Activated naive CD4-positive, alpha-beta T cell treated with anti-CD3 and anti-CD28 coated beads, Interleukin-2, amount 10 ng/mL, durations not matched to agents 7 days and 5 days (primary cell): Measurements from ENCODE around the gene AGFG1.
"Not testable (repeated sequence)": the region's sequence is repeated elsewhere in the genome, so short reads cannot be mapped to it uniquely, and the experiment has no call there.

Experiments
- CTCF ChIA-PET: fragments of 350-600 bp; sonication (Branson Sonifier 250); formaldehyde crosslinking; loops from one replicate; lab custom pipeline; 2021; ENCODE audit warnings: antibody characterized with exemption; lab: Charles Lee
- DNase-seq: peaks from one replicate; pipeline ENCODE4 v3.0.0-alpha.2; 2020
- H3K27ac Mint-ChIP-seq: one replicate; pipeline ENCODE4 v1.8.0; 2021; ENCODE audit warnings: mild to moderate bottlenecking, moderate library complexity, mixed read lengths
- H3K27me3 Mint-ChIP-seq: one replicate; pipeline ENCODE4 v1.8.0; 2021; ENCODE audit warnings: mild to moderate bottlenecking, mixed read lengths
- H3K36me3 Mint-ChIP-seq: one replicate; pipeline ENCODE4 v1.8.0; 2021; ENCODE audit warnings: mixed read lengths
- H3K4me1 Mint-ChIP-seq: one replicate; pipeline ENCODE4 v1.8.0; 2021; ENCODE audit warnings: mixed read lengths
- H3K4me3 Mint-ChIP-seq: one replicate; pipeline ENCODE4 v1.8.0; 2021; ENCODE audit warnings: mild to moderate bottlenecking, moderate library complexity, mixed read lengths
- H3K9me3 Mint-ChIP-seq: one replicate; pipeline ENCODE4 v1.8.0; 2021; ENCODE audit warnings: mixed read lengths

The AGFG1 gene

DNA sequence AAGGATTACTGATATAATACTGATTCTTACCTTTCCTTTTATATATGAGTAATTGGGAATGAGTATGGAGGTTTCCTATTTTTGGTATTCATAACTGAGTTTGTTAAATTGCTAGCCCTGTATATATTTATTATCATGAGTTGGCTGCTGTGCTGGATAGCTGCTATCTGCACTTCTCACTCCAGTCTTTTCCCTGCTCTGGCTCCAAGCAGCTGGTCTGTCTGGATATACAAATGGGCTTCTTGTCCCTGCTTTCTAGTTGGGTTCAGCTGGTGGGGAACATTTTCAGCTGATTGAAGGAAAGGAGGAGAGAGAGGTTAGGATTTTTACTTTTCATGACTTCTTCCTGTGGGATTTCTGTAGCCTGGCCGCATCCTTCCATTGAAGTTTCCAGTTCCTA, 41.2 kb downstream of the AGFG1 start:
- Mint-ChIP-seq H3K4me3 (no peak overlapping the region), H3K27ac (no peak overlapping the region), H3K9me3 (no peaks in the 10 kb centered on the region), H3K36me3 (peaks cover 4% of the 10 kb centered on the region), H3K4me1 (peaks cover 14% of the 10 kb centered on the region), H3K27me3 (no peaks in the 10 kb centered on the region)
- CTCF ChIA-PET: interaction anchor here (1.2 kb wide), 1 partner anchor 17 kb away, joined by 3 read pairs; no protein-coding TSS in a partner anchor
- DNase-seq: no peak

GRCh38 chr2:227515742-227516141, 43.8 kb downstream of the AGFG1 start:
- H3K27ac Mint-ChIP-seq: no peak overlapping the region
- H3K4me1 Mint-ChIP-seq: peaks cover 3% of the 10 kb centered on the region
- no peak overlapping the region for H3K4me3 Mint-ChIP-seq
- no peaks in the 10 kb centered on the region for H3K9me3 Mint-ChIP-seq
- H3K27me3 Mint-ChIP-seq: no peaks in the 10 kb centered on the region
- peaks cover 11% of the 10 kb centered on the region for H3K36me3 Mint-ChIP-seq
- CTCF ChIA-PET: no interaction called here
- DNase-seq: no peak

GRCh38 chr2:227517724-227518123, 45.8 kb downstream of the AGFG1 start:
- no peak overlapping the region for H3K27ac Mint-ChIP-seq
- H3K9me3 Mint-ChIP-seq: no peaks in the 10 kb centered on the region
- CTCF ChIA-PET: interaction anchor here (0.7 kb wide), 1 partner anchor 52 kb away, joined by 3 read pairs; no protein-coding TSS in a partner anchor
- DNase-seq: no peak
- H3K4me1 Mint-ChIP-seq: peaks cover 3% of the 10 kb centered on the region
- no peaks in the 10 kb centered on the region for H3K27me3 Mint-ChIP-seq
- H3K36me3 Mint-ChIP-seq: peaks cover 22% of the 10 kb centered on the region
- no peak overlapping the region for H3K4me3 Mint-ChIP-seq

DNA sequence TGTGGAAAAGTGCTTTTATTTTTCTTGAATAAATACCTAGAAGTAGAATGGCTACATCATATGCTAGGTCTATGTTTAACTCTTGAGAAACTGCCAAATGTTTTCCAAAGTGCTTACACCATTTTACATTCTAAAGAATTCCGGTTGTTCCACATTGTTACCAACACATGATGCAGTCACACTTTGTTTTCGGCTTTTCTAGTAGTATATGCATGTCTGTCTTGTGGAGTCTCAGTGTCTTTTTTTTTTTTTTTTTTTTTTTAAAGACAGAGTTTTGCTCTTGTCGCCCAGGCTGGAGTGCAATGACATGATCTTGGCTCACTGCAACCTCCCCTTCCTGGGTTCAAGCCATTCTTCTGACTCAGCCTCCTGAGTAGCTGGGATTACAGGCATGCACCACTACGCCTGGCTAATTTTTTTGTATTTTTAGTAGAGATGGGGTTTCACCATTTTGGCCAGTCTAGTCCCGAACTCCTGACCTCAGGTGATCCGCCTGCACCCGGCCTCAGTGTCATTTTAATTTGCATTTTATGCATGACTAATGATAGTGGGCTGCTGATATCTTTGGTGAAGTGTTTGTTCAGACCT, 46.4 kb downstream of the AGFG1 start:
- H3K4me1 Mint-ChIP-seq, H3K4me3 Mint-ChIP-seq, H3K27me3 Mint-ChIP-seq, DNase-seq, H3K9me3 Mint-ChIP-seq, H3K27ac Mint-ChIP-seq: not testable (repeated sequence)
- CTCF ChIA-PET: interaction anchor here (0.7 kb wide), 1 partner anchor 51 kb away, joined by 3 read pairs; no protein-coding TSS in a partner anchor
- peaks cover 23% of the 10 kb centered on the region for H3K36me3 Mint-ChIP-seq

DNA sequence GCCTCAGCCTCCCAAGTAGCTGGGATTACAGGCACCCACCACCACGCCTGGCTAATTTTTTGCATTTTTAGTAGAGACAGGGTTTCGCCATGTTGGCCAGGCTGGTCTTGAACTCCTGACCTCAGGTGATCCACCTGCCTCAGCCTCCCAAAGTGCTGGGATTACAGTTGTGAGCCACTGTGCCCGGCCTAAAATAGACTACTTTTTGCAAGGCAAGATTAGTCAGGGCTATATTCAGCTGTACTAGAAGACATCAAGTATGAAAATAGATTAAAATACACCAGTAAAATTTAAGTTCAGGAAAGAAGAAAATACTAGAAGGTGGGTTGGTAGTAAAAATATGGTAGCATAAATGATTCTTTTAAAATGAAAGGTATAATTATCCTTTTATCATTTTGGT, 49.2 kb downstream of the AGFG1 start:
- H3K27ac Mint-ChIP-seq, H3K9me3 Mint-ChIP-seq, H3K27me3 Mint-ChIP-seq, DNase-seq, H3K4me3 Mint-ChIP-seq, H3K4me1 Mint-ChIP-seq: not testable (repeated sequence)
- CTCF ChIA-PET: interaction anchor here (0.7 to 0.8 kb wide), 2 partner anchors 25 to 32 kb away, joined by 3 read pairs; no protein-coding TSS in a partner anchor
- peaks cover 37% of the 10 kb centered on the region for H3K36me3 Mint-ChIP-seq

GRCh38 chr2:227524665-227525064, 52.7 kb downstream of the AGFG1 start:
- Mint-ChIP-seq H3K36me3 (peaks cover 55% of the 10 kb centered on the region), H3K4me1 (peaks cover 2% of the 10 kb centered on the region), H3K27me3 (no peaks in the 10 kb centered on the region), H3K9me3 (no peaks in the 10 kb centered on the region), H3K27ac (no peak overlapping the region), H3K4me3 (no peak overlapping the region)
- CTCF ChIA-PET: no interaction called here
- DNase-seq: no peak

GRCh38 chr2:227527351-227527750, 55.4 kb downstream of the AGFG1 start:
- Mint-ChIP-seq H3K9me3 (no peaks in the 10 kb centered on the region), H3K4me1 (no peaks in the 10 kb centered on the region), H3K4me3 (no peak overlapping the region), H3K27ac (no peak overlapping the region), H3K27me3 (no peaks in the 10 kb centered on the region), H3K36me3 (peaks cover 48% of the 10 kb centered on the region)
- CTCF ChIA-PET: no interaction called here
- DNase-seq: no peak

DNA sequence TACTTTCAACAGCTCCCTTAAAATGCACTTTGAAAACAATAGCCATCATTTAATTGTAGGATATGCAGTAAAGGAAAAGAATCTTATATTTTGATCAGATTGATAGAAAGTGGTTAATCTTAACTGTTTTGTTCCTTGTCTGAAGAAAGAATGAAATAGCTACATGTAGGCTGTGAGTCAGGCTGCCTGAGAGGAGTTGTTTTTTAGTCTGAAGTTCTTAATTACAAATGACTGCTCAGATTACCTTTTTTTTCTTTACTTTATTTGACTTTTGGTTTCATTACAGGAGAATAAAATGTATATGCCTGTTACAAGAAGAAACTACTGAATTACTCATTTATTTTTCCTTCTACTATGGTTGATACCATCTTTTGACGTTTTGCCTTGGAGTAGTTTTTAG, 56.8 kb downstream of the AGFG1 start:
- H3K4me1 Mint-ChIP-seq: no peaks in the 10 kb centered on the region
- H3K27me3 Mint-ChIP-seq: no peaks in the 10 kb centered on the region
- H3K9me3 Mint-ChIP-seq: no peaks in the 10 kb centered on the region
- H3K27ac Mint-ChIP-seq: no peak overlapping the region
- CTCF ChIA-PET: no interaction called here
- H3K4me3 Mint-ChIP-seq: no peak overlapping the region
- H3K36me3 Mint-ChIP-seq: peaks cover 51% of the 10 kb centered on the region
- DNase-seq: no peak

GRCh38 chr2:227529871-227530270, 57.9 kb downstream of the AGFG1 start:
- Mint-ChIP-seq H3K27ac (no peak overlapping the region), H3K4me1 (no peaks in the 10 kb centered on the region), H3K27me3 (no peaks in the 10 kb centered on the region), H3K4me3 (no peak overlapping the region), H3K9me3 (no peaks in the 10 kb centered on the region), H3K36me3 (peaks cover 44% of the 10 kb centered on the region)
- DNase-seq: no peak
- CTCF ChIA-PET: interaction anchor here (1.0 kb wide), 1 partner anchor 17 kb away, joined by 3 read pairs; no protein-coding TSS in a partner anchor

- no peak overlapping the region for H3K27ac Mint-ChIP-seq
- DNase-seq: no peak
Measured at GRCh38 chr2:227534714-227535113, 62.8 kb downstream of the AGFG1 start.

DNA sequence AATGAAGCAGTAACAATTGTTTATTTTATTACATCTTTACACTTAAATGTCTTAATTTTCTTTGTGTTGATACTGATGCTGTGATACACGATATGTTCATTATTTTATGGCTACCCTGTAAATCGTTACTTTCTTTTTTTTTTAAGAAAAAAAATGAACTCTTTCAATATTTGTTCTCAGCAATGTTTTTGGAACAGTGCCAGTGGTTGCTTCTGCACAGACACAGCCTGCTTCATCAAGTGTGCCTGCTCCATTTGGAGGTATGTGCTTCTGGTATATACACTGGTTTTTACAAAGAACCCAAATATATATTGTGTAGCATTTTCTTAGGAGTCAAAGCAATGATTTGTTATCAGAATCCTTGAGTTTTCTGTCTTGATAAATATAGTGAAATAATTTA, 64.5 kb downstream of the AGFG1 start:
- CTCF ChIA-PET: no interaction called here
- H3K4me3 Mint-ChIP-seq: no peak overlapping the region
- DNase-seq: no peak
- peaks cover 53% of the 10 kb centered on the region for H3K36me3 Mint-ChIP-seq
- H3K27me3 Mint-ChIP-seq: no peaks in the 10 kb centered on the region
- H3K27ac Mint-ChIP-seq: no peak overlapping the region
- H3K9me3 Mint-ChIP-seq: peaks cover 10% of the 10 kb centered on the region
- no peaks in the 10 kb centered on the region for H3K4me1 Mint-ChIP-seq

More at GRCh38 chr2:227534714-227535113, 62.8 kb downstream of the AGFG1 start:
- H3K4me1 Mint-ChIP-seq: no peaks in the 10 kb centered on the region
- no peaks in the 10 kb centered on the region for H3K9me3 Mint-ChIP-seq
- H3K4me3 Mint-ChIP-seq: no peak overlapping the region
- CTCF ChIA-PET: no interaction called here
- H3K27me3 Mint-ChIP-seq: no peaks in the 10 kb centered on the region
- H3K36me3 Mint-ChIP-seq: peaks cover 42% of the 10 kb centered on the region

DNA sequence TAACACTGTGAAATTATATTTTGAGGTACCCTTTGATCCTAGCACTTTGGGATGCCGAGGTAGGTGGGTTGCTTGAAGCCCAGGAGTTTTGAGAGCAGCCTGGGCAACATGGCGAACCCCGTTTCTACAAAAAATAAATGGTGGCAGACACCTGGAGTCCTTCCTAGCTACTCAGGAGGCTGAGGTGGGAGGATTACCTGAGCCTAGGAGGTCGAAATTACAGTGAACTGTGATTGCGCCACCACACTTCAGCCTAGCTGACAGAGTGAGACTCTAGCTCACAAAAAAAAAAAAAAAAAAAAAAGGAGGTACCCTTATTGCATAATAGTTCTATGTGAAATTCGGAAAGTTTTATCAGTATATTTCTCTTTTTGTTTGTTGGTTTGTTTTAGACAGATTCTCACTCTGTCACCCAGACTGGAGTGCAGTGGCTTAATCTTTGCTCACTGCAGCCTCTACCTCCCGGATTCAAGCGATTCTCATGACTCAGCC, 67.6 kb downstream of the AGFG1 start:
- Mint-ChIP-seq H3K4me1 (no peaks in the 10 kb centered on the region), H3K4me3 (no peak overlapping the region), H3K27ac (no peak overlapping the region), H3K36me3 (peaks cover 63% of the 10 kb centered on the region), H3K9me3 (peaks cover 11% of the 10 kb centered on the region), H3K27me3 (no peaks in the 10 kb centered on the region)
- CTCF ChIA-PET: no interaction called here
- DNase-seq: no peak

DNA sequence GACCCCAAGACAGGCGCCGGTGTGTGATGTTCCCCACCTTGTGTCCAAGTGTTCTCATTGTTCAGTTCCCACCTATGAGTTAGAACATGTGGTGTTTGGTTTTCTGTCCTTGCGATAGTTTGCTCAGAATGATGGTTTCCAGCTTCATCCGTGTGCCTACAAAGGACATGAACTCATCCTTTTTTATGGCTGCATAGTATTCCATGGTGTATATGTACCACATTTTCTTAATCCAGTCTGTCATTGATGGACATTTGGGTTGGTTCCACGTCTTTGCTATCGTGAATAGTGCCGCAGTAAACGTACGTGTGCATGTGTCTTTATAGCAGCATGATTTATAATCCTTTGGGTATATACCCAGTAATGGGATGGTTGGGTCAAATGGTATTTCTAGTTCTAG, 68.4 kb downstream of the AGFG1 start:
- CTCF ChIA-PET, DNase-seq, H3K27ac Mint-ChIP-seq, H3K4me1 Mint-ChIP-seq, H3K4me3 Mint-ChIP-seq, H3K27me3 Mint-ChIP-seq: not testable (repeated sequence)
- H3K9me3 Mint-ChIP-seq: peaks cover 11% of the 10 kb centered on the region
- H3K36me3 Mint-ChIP-seq: peaks cover 69% of the 10 kb centered on the region

GRCh38 chr2:227545990-227546389, 74.0 kb downstream of the AGFG1 start:
- CTCF ChIA-PET: interaction anchor here (0.8 to 2.4 kb wide), 8 partner anchors 9 to 73 kb away, joined by 3 to 15 read pairs (median 3); no protein-coding TSS in a partner anchor
- Mint-ChIP-seq H3K9me3 (peaks cover 3% of the 10 kb centered on the region), H3K27me3 (no peaks in the 10 kb centered on the region), H3K4me1 (no peaks in the 10 kb centered on the region), H3K4me3 (no peak overlapping the region), H3K36me3 (peaks cover 59% of the 10 kb centered on the region), H3K27ac (no peak overlapping the region)
- DNase-seq: peak; percentile 26

- Mint-ChIP-seq H3K4me1 (no peaks in the 10 kb centered on the region), H3K27me3 (no peaks in the 10 kb centered on the region), H3K36me3 (peaks cover 30% of the 10 kb centered on the region), H3K4me3 (no peak overlapping the region), H3K27ac (peak overlapping the region; percentile 67), H3K9me3 (no peaks in the 10 kb centered on the region)
- DNase-seq: no peak
- CTCF ChIA-PET: no interaction called here
Measured at GRCh38 chr2:227551836-227552235, 79.9 kb downstream of the AGFG1 start.
